Bronchial epithelial cell (primary cell): Measurements from ENCODE around the gene RAX. TPM values are rescaled to one million over a fixed set of nuclear protein-coding genes. Genes with fewer than 3 reads are reported as not detected.

Experiments used
- DNase-seq: peaks from one replicate; pipeline ENCODE4 v3.0.0-alpha.2; 2010; ENCODE audit warnings: low read depth
- FAIRE-seq: peaks from 2 replicates; lab custom pipeline; 2011; peaks lifted over from hg19 to GRCh38; lab: Jason Lieb, UNC
- H3K27me3 ChIP-seq: 2 replicates; pipeline ENCODE4 v1.5.1; 2011; ENCODE audit warnings: low read length; ENCODE audit not compliant: control insufficient read depth, insufficient read depth
- H3K36me3 ChIP-seq: 2 replicates; pipeline ENCODE4 v1.5.1; 2011; ENCODE audit warnings: low read length; ENCODE audit not compliant: control insufficient read depth, insufficient read depth
- H3K4me3 ChIP-seq: 2 replicates; pipeline ENCODE4 v1.5.1; 2011; ENCODE audit warnings: mild to moderate bottlenecking, low read depth, low read length, control low read depth
- total RNA-seq: library from RNA; depleted of rRNA; stranded (reverse); fragments of >200 nt; gene quantifications from 2 replicates; pipeline ENCODE4 v1.2.1, GENCODE V29; 2014
- TF ChIP-seq, protein P1 (sequence below): IDR thresholded peaks from 2 replicates; pipeline ENCODE4 v1.5.1; 2011; ENCODE audit warnings: mild to moderate bottlenecking, moderate library complexity, low read length, control low read depth, inconsistent platforms; ENCODE audit not compliant: insufficient read depth, severe bottlenecking

RAX gene
- total RNA-seq, 1 donor from 2014 or later, result not detected

DNA sequence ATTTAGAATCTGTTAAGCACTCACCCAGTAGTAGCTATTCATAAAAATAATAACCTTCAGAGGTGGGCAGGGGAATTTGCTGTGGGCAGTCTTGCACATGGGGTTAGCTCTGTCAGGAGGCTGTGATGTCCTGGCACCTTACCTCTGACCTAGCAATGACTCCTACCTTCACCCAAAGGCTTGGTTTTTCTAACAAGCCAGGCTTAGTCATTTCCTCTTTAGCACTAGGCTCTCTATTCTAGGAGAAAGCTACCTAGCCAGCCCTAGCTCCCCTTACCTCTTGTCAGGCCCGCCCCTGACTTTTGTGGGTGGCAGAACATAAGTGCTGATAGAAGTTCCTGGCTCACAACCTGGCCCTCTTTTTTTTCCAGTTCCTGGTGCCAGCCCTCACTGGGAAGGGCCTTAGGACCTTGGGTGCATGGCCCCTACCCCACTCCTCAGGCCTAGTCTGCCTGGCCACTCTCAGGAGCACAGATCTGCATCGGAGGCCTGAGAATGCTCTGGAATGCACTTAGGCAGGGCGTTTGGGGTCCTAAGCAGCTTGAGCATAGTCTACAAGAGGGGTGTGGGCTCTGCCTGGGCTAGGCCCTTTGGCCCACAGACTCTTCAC is 27.5 kb upstream of the RAX start:
- Histone ChIP-seq H3K4me3 (no peak overlapping the region), H3K27me3 (peaks cover 1% of the 10 kb centered on the region), H3K36me3 (no peaks in the 10 kb centered on the region)
- FAIRE-seq (no peak), DNase-seq (peak; percentile 69)
- TF ChIP-seq, protein P1, sequence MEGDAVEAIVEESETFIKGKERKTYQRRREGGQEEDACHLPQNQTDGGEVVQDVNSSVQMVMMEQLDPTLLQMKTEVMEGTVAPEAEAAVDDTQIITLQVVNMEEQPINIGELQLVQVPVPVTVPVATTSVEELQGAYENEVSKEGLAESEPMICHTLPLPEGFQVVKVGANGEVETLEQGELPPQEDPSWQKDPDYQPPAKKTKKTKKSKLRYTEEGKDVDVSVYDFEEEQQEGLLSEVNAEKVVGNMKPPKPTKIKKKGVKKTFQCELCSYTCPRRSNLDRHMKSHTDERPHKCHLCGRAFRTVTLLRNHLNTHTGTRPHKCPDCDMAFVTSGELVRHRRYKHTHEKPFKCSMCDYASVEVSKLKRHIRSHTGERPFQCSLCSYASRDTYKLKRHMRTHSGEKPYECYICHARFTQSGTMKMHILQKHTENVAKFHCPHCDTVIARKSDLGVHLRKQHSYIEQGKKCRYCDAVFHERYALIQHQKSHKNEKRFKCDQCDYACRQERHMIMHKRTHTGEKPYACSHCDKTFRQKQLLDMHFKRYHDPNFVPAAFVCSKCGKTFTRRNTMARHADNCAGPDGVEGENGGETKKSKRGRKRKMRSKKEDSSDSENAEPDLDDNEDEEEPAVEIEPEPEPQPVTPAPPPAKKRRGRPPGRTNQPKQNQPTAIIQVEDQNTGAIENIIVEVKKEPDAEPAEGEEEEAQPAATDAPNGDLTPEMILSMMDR, result no peak

DNA sequence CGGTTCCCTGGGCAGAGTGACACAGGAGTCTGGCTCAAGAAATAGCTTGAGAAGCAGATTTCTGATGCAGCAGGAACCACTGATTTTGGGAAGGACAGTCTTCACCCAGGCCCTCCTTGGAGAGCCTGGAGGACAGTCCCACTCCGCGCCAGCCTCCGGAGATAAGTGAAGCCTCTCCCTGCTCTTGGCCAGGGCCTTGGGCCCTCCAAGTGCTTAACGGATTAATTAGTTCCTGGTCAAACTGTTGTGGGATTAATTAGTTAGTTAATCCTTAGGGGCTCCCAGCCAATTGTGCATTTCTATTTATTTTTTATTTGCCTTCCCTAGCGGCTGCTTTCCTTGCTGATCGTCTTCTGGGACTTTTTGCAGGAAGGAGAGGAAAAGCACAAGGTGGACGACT is 25.6 kb upstream of the RAX start:
- Histone ChIP-seq H3K36me3 (no peaks in the 10 kb centered on the region), H3K4me3 (no peak overlapping the region), H3K27me3 (peaks cover 6% of the 10 kb centered on the region)
- no peak for DNase-seq
- no peak for FAIRE-seq
- TF ChIP-seq, protein P1, result no peak

DNA sequence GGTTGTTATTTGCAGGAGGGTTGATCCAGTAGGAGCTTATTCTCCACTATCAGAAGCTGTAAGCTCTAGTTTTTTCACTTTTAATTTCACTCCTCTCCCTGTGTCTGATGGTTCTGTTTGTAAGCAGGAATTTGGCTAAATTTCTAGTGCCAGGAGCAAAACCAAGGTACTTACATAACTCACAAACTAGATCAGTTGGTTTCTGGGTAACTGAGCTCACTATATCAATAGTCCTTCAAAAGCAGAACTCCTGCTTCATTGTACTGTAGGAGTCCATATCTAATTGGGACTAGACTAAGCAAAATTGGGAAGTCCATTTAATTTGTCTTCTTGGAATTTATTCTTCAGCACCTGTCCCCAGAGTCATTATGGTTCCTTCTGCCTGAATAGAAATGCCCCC is 20.1 kb upstream of the RAX start:
- Histone ChIP-seq H3K4me3 (no peak overlapping the region), H3K36me3 (no peaks in the 10 kb centered on the region), H3K27me3 (peaks cover 8% of the 10 kb centered on the region)
- TF ChIP-seq, protein P1, result no peak
- DNase-seq (no peak), FAIRE-seq (no peak)

DNA sequence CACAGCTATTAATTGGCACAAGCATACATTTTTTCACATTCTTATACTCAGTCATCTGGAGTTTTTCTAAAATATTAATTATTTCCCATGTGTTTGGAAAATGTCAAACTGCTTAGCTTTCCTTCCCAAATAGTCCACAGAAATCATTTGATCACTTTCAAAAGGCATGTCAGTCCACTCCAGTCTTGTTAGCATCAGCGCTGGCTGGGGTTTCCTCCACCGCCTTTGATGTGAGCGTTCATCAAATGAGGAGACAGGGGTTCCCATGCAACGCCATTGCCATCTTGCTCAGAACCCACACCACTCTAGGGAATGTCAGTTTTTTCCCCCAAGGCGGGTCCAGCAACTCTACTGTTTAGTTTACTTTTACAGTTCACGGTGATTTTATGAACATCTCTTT is 13.1 kb upstream of the RAX start:
- peaks cover 7% of the 10 kb centered on the region for H3K27me3 ChIP-seq
- no peaks in the 10 kb centered on the region for H3K36me3 ChIP-seq
- DNase-seq, result no peak
- H3K4me3 ChIP-seq, result no peak overlapping the region
- FAIRE-seq, result no peak
- TF ChIP-seq, protein P1, result no peak

DNA sequence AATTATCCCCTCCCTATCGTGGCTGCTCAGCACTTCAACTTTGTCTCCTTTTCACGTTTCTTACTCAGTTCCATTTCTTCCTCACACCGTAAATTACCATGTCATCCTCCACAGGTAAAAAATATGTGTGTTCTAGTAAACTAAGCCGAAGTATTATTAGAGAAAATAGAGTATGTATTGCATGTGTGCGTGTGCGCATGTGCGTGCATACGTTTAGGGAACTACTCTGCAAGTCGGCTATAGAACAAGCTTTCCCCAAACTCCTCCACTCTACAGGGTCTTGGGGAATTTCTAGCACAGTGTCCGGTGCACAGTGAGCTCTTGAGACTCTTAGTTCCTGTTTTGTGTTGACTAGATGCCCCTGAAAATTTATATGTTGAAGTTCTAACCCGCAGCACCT is 9.1 kb upstream of the RAX start:
- no peak for FAIRE-seq
- DNase-seq, result no peak

More for the DNA sequence above, 9.1 kb upstream of the RAX start:
- TF ChIP-seq, protein P1, result no peak
- Histone ChIP-seq H3K4me3 (no peak overlapping the region), H3K27me3 (peaks cover 5% of the 10 kb centered on the region), H3K36me3 (no peaks in the 10 kb centered on the region)
